Inferior parietal cortex (tissue), 1 donor: ENCODE data around the gene MAPK8IP3.
"Not testable (repeated sequence)": the region's sequence is repeated elsewhere in the genome, so short reads cannot be mapped to it uniquely, and the experiment has no call there.

Experiments
- DNase-seq: peaks from one replicate; pipeline ENCODE4 v3.0.0-alpha.2; 2016; ENCODE audit errors: extremely low spot score

The MAPK8IP3 gene

DNA sequence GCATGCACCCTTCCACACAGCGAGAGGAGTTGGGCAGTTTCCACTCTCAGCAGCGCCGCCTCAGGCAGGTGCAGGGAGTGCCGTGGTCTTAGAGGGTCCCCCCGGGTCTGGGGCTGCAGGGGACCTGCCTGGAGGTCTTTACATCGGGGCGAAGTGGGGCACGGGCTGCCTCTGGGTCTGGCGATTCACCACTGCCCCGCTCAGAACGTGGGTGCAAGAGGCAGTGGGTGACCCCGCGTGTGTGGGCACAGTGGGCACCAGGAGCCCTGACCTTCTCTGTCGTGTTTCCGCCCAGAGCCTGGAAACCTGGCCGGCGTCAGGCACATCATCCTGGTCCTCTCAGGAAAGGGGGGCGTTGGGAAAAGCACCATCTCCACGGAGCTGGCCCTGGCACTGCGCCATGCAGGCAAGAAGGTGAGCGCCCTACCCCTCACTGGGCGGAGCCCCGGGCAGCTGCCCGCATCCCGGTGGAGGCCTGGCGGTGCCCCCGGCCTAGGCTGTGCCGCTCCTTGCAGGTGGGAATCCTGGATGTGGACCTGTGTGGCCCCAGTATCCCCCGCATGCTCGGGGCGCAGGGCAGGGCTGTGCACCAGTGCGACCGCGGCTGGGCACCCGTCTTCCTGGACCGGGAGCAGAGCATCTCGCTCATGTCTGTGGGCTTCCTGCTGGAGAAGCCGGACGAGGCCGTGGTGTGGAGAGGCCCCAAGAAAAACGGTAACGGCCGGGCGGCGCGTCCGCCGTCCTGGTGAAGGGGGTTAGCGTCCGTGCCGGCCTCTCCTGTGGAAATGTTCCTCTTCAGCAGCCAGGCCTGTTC, 80.5 kb downstream of the MAPK8IP3 start:
- DNase-seq: no peak

DNA sequence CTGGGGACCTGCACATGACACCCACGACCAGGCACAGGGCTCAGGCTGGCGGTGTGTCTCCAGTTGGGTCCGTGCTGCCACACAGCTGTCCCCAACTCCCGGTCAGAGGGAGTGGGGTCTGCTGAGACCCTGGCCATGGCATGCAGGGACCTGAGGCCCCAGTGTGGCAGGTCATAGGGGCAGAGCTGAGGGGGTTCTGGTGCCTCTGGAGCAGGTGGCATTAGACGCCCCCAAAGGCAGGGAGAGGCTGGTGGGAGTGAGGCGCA, 81.0 kb downstream of the MAPK8IP3 start:
- DNase-seq: no peak

DNA sequence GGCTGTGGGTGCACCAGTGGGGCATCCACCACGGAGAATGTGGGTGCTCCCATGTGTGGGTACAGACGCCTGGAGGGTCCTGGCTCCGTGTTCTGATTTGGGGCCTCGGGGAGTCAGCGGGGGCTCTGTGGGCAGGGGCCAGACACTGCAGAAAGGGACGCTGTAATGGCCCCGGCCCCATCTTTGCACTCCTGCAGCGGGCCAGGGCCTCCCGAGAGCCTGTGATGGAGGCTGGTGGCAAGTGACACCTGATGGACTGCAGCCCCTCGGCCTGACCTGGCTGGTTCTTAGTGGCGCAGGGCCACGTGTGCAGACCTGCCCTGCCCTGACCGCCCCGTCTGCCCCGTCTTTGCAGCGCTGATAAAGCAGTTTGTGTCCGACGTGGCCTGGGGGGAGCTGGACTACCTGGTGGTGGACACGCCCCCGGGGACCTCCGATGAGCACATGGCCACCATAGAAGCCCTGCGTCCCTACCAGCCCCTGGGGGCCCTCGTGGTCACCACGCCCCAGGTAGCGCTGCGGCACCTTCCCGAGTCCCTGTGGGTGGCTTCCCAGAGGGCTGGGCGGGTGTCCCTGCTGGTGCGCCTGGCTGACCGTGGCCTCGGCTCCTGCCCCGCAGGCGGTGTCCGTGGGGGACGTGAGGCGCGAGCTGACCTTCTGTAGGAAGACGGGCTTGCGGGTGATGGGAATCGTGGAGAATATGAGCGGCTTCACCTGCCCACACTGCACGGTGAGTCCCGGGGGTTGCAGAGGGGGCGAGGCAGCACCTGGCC, 81.5 kb downstream of the MAPK8IP3 start:
- DNase-seq: no peak

DNA sequence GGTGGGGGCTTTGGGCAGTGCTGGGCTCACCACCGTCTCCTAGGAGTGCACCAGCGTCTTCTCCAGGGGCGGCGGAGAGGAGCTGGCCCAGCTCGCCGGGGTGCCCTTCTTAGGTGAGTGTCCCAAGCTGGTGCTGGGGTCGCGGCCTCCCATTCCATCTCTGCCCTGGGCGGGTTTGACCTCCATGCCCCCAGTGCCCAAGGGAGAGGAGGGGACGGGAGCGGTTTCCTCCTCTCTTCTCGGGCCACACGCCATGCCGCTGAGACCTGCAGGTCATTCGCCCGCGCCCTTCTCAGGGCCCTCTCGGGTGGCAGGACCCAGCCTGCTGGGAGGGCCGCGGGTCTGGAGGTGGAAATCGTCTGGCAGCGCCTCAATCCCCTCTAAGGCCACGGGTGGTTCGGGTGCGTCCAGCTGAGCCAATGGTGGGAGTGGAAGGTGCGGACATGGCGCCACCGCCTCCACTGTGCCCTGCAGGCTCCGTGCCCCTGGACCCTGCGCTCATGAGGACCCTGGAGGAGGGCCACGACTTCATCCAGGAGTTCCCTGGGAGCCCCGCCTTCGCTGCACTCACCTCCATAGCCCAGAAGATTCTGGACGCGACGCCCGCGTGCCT, 82.2 kb downstream of the MAPK8IP3 start:
- no peak for DNase-seq

DNA sequence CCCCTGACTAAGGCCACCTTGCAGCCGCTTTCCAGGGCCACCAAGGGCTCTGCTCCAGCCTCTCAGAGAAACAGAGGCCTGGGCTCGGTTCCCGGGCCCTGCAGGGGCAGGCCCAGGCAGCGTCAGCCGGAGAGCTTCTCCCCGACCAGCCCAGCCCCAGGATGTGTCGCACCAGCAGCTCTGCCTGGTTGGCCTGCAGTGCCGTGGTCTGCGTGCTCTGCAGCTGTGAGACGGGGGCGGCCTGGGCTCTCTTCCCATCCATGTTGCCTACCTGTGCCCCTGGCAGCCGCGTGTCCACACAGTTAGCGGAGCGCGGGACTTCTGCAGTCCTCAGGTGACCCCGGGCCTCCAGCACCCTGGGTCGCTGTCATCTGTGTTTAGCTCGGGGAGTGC, 82.7 kb downstream of the MAPK8IP3 start:
- DNase-seq: no peak

DNA sequence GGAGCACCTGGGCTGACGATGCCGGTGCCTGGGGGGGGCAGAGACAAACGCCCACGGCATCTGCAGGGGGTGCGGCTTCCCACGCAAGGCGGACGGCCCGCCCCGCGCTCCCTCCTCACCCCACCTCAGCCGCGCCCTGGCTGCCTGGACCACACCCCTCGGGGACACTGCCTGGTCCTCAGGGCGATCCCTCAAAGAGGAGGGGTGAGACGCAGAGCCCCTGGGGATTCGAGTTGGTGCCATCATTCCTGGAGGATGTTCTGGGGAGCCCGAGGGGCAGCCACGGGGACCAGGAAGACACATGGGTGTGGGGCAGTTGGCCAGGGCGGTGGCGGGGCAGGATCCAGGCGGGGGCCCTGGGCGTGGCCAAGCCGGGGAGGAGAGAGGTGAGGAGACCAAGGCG, 83.6 kb downstream of the MAPK8IP3 start:
- no peak for DNase-seq

DNA sequence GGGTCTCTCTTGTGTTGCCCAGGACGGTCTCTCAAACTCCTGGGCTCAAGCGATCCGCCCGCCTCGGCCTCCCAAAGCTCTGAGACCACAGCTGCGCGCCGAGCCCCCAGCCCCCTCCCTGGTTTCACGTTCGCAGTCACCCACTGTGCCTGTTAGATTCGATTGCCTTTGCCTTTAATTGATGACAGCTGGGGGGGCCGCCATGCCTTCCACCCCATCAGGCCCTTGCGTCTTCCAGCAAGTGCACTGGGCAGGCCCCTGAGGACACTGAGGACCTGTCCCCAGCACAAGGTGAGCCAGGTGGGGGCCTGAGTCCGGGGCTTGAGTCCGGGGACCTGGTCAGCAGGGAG, 84.2 kb downstream of the MAPK8IP3 start:
- no peak for DNase-seq

DNA sequence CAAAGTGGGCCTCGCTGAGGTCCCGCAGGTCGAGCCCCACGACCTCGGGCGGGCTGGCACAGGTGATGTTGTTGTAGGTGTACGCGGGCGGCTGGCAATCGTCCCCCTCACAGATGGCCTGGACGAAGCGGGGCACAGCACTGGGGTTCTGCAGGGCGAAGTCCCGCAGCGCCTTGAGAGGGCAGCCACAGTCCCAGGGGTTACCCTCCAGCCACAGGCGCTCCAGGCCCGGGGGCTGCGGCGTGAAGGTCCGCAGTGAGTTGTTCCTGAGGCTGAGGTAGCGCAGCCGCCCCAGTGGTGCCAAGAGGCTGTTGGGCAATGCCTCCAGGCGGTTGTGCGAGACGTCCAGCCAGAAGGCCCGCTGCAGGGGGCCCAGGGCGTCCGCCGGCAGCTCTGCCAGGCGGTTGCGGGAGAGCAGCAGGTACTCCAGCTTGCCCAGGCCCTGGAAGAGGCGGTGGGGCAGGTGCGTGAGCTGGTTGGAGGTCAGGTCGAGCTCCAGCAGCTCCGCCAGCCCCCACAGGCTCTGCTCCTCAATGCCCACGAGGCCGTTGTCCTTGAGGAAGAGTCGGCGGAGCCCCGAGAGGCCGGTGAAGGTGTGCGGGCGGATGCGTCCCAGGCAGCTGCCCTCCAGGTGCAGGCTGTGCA, 84.7 kb downstream of the MAPK8IP3 start:
- DNase-seq: no peak

DNA sequence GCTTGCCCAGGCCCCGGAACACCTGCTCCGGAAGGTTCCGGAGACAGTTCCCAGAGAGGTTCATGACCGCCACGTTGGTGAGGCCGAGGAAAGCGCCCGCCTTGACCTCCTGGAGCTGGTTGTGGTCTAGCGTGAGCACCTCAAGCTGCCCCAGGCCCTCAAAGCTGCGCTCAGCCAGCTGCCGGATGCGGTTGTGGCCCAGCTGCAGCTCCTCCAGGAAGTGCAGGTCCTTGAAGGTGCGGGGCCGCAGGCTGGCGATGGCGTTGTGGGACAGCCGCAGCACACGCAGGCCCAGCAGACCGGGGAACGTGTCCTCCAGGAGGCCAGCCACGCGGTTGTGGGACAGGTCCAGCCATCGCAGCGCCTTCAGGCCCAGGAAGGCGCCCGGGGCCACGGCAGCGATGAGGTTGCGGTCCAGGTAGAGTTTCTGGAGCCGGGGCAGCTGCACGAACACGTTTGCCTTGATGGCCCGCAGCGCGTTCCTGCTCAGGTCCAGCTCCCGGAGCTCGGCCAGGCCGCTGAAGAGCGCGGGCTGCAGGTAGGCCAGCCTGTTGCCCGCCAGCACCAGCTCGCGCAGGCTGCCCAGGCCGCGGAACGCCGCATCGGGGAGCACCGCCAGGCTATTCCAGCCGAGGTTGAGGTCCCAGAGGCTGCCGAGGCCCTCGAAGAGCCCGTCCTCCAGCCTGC, 85.4 kb downstream of the MAPK8IP3 start:
- DNase-seq: no peak

DNA sequence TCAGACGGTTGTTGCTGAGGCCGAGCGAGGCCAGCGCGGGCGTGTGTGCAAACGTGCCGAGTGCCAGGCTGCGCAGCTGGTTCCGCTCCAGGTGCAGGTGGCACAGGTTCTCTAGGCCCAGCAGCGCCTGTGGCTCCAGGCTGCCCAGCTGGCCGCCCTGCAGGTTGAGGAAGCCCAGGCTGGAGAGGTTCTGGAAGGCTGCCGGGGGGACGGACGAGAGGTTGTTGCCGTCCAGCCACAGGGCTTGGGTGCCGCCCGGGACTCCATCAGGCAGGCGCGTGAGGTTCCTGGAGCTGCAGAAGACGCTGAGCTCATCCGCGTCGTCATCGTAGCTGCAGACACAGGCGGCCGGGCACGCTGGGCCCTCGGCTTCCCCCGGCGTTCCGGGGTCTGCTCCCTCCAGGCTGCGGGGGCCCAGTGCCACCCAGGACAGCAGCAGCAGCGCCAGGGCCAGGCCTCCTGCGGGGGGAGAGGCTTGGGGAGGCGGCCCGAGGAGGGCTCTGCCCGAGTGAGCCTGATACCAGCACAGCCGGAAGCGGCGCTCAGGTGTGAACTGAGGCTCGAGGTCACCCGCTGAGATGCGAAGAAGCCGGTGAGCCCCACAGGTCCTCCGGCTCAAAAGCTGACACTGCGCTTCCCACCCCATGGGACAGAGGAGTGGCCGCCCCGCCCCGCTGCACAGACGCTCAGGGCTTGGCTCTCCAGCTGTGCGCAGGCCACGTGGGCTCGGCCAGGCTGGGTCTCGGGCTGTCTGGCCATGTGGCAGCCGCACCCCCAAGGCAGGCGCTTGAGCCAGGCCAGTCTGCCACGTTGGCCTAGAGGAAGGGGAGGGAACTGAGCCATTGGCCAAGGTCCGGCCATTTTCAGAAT, 86.2 kb downstream of the MAPK8IP3 start:
- DNase-seq: no peak

DNA sequence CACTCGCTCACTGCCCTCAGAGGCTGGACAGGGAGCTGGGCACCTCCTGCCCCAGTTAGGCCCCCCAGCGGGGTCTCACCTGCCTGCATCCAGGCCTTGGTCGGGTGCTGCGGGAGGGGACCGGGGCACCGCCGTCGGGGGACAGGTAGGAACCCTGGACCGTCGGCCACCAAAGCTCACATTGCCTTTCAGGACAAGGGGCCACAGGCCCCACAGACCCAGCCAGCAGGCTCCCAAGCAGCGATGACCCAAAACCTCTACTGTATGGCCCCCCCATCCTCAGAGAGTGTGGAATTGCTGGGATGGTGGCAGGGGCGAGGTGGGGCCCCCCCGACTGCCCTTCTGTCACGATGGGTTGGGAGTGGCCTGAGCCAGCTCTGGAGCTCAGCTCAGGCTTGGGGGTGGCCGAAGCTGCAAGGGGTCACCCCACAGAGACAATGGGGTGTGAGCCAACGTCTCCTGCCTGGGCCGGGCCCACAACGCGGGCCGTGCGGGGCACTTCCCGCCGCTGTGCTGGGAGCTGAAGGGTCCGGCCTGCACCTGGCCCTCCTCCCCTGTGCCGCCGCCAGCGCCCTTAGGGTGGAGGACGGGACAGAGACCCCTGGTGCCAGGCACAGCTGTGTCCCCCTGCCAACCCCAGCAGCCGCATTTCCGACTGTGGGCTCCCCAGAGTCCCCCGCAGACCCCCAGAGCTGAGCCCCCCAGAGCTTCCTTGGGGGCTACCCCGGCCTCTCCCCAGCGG, 87.0 kb downstream of the MAPK8IP3 start:
- DNase-seq: no peak

DNA sequence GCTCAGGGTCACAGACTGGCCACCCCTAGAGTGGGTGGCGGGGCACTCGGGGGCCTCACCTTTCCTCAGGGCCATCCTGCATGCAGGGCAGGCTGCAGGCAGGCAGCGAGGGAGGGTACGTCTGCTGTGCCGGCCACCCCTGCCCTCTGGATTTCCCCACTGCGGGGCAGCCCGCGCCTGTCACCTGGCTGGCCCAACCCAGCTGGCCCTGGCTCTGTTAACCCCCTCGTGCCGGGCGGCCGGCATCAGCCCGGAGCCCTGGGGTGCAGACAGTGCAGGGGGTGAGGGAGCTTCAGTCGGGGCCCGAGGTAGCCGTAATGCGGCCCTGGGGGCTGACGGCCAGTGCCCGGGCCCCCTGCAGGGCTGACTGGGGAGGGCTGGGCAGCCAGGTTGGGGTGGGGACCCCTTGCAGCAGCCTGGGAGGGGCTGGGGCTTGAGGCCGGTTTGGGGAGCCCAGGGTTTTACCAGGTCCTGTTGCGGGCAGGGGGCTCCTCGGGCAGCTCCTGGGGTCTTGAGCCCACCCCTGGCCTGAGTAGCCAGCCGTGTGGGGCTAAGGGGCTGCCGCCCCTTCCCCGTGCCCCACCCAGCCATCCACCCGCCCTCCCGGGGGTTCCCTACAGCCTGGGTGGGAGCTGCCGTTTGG, 87.7 kb downstream of the MAPK8IP3 start, which contains the start of gene IGFALS:
Gene IGFALS, minus strand, starts transcription at position 128 of the 643 bp plus-strand sequence. Its CDS starts 53 bp downstream, at position 75.
- no peak for DNase-seq

DNA sequence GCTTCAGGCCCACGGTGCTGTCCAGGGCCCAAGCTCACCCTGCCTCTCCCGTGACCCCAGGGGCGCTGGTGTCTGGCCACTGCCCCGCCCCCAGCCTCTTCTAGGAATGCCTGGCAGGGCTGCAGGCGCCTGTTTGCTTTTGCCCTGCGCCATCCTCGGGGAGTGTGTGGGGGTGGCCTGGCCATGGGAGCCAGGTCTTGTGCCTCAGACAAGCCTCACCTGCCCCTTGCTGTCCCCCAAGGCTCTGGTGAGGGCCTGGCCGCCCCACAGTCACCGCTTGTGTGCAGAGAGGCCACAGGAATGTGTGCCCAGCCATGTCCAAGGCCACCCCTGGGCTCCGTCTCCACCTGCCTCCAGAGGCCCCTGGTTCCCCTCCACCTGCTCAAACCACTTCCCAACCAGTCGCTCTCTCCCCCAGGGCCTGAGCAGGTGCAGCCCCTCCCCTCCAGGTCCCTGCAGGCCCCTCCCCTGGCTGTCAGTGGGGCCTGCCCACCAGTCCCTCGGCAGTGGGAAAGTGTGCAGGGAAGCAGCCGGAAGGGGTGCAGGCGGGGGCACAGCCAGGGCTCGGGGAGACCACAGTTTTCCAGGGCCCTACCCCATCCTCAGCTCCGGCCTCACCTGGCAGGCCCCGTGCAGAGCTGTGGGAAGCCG, 88.4 kb downstream of the MAPK8IP3 start:
- no peak for DNase-seq

DNA sequence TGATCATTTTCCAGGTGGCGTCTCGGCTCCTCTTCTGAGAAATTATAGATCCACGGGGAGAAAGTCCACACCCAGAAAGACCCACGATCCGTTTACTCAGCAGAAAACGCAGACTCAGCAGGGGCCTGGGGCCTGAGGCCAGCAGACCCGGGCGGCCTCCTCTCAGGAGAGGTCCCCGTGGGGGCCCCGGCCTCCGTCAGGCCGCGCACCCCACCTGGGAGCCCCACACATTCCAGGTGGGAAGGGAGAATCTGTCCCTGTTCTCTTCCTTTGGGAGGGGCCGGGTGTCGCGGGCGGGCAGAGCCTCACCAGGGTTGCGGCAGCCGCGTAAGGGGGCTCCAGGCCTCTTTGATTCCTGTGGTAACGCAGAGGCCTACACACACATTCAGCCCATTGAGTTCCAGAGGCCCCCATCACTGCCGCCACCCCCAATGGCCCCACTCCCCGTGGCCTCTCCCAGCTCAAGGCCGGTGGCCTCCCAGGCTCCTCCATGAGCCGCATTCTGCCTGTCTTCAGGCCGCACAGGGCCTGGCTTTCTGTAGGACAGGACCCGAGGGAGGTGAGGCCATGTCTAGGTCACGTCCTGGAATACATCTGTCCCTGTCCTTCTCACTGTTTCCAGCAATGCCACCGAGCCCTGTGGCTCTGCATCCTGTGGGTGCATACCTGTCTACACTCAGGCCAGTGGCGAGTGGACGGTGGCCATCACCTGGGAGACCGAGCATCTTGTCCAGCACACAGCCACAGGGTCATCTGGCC, 89.1 kb downstream of the MAPK8IP3 start:
- no peak for DNase-seq

DNA sequence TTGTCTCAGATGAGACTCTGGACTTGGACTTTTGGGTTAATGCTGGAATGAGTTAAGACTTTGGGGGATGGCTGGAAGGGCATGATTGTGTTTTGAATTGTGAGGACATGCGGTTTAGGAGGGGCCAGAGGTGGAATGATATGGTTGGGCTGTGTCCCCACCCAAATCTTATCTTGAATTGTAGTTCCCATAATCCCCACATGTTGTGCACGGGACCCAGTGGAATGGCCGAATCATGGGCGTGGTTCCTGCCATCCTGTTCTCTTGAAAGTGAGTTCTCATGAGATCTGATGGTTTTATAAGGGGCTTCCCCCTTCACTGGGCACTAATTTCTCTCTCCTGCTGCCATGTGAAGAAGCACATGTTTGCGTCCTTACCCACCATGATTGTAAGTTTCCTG, 93.3 kb downstream of the MAPK8IP3 start:
- not testable (repeated sequence) for DNase-seq

DNA sequence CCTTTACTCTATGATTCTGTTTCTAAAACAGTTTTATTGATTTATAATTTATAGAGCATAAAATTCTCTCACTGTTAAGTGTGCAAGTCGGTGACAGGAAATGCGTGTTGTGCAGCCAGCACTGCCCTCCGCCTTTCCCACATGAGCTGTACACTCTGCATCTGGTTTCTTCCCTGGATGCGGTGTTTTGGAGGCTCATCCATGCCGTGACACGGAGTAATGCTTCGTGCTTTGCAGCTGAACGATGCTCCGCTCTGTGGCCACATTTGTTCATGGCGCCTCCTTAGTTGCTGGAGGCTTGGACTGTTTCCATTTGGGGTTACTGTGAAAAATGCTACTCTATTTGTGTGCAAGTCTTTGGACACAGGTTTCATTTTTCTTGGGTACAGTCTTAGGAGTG, 94.7 kb downstream of the MAPK8IP3 start:
- no peak for DNase-seq

DNA sequence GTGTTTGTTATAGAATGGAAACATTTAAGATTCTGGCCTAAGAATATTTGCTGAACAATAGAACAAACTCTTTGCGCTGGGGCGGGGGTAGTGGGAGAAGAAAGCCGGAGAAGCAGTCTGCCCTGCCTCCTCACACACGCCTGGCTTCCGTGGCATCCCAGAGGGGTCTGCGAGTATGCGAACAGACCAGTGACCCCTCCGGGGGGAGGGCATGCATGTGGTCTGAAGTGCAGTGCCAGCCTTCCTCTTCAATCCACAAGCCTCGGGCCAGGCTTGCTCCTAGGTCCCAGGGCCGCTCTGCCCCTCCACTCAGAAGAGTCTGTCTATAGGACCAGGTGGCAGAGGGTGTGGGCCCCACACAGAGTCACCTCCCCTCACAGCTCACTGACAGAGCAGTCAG, 101.6 kb downstream of the MAPK8IP3 start:
- no peak for DNase-seq

DNA sequence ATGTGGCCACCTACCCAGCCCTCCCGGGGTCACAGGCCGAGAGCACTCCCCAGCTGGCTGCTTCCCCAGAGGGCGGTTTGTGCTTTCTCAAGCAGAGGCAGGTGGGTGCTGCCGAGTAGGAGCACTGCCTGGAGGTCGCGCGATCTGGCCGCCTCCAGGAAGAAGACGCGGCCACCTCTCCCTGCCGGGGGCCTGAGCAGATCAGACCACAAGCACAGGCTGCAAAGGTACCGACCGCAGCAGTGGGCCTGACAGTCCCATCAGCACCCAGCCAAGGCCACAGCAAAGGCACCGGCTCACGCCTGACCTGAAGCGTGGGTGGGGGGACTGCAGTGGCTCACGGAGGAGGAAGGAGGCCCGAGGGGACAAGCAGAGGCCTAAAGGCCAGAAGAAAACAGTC, 102.7 kb downstream of the MAPK8IP3 start:
- DNase-seq: no peak
